Sigmoid colon (tissue), 7 donors: Measurements from ENCODE around the gene SH3TC1. TPM values are rescaled to one million over a fixed set of nuclear protein-coding genes. Genes with fewer than 3 reads are reported as not detected.

ENCODE experiments used
- DNase-seq: peaks from one replicate; pipeline ENCODE4 v3.0.0-alpha.2; 2019
- H3K27ac ChIP-seq, 4 donors: fragments of 200-600 bp; sonication (generic); one replicate each; pipeline ENCODE4 v1.5.1; 2016 to 2019; ENCODE audit warnings: mild to moderate bottlenecking in 1 of 4
- H3K27me3 ChIP-seq, 3 donors: fragments of 200-600 bp; sonication (generic); one replicate each; pipeline ENCODE4 v1.5.1; 2019; ENCODE audit warnings: mild to moderate bottlenecking in 1 of 3
- H3K36me3 ChIP-seq, 4 donors: fragments of 200-600 bp; sonication (generic); one replicate each; pipeline ENCODE4 v1.5.1; 2016 to 2019
- H3K4me1 ChIP-seq, 4 donors: fragments of 200-600 bp; sonication (generic); one replicate each; pipeline ENCODE4 v1.5.1; 2017 to 2019
- H3K4me3 ChIP-seq, 4 donors: fragments of 200-600 bp; sonication (generic); one replicate each; pipeline ENCODE4 v1.5.1; 2017 to 2019; ENCODE audit warnings: mild to moderate bottlenecking in 2 of 4, moderate library complexity in 1 of 4
- H3K9me3 ChIP-seq, 4 donors: fragments of 200-600 bp in 3 of 4; sonication (generic) in 3 of 4; one replicate each; pipeline versions ENCODE4 v1.5.1 to v1.6.1; 2013 to 2019
- EP300 ChIP-seq, 4 donors: sonication (generic); formaldehyde crosslinking; IDR thresholded peaks; one replicate each; pipeline ENCODE4 v1.6.1; 2017; ENCODE audit warnings: antibody characterized with exemption in 4 of 4
- POLR2A ChIP-seq, 2 donors: fragments of 450-650 bp; IDR thresholded peaks; one replicate each; pipeline ENCODE4 v1.6.1; 2016; ENCODE audit warnings: antibody characterized with exemption in 2 of 2, mild to moderate bottlenecking in 2 of 2, moderate library complexity in 2 of 2
- POLR2AphosphoS5 ChIP-seq, 4 donors: sonication (generic); formaldehyde crosslinking; IDR thresholded peaks; one replicate each; pipeline ENCODE4 v1.6.1; 2017; ENCODE audit warnings: antibody characterized with exemption in 4 of 4
- WGBS, 2 donors: extraction: QIAGEN DNeasy Blood & Tissue Kit; methylation state at CpG; one replicate each; pipeline ENCODE4 v1.1.7; 2013; 5-methylcytosine and 5-hydroxymethylcytosine counted together
- intact Hi-C: fragments of 100-400 bp; cut with DNase I; formaldehyde crosslinking; loops from one replicate; pipeline ENCODE4 v1.15.1; 2023
- polyA plus RNA-seq, 3 donors: library from polyadenylated mRNA; stranded (reverse); fragments of 200-250 nt; gene quantifications; one replicate each; pipeline ENCODE4 v1.2.3, GENCODE V29; 2013
- total RNA-seq, 4 donors: library from RNA; depleted of rRNA; stranded (reverse); fragments of >200 nt; gene quantifications; one replicate each; pipeline ENCODE4 v1.1.0, GENCODE V29; 2016
- TF ChIP-seq, protein P1 (sequence below), 4 experiments: fragments of 450-650 bp in 3 of 4; fragments of 200-600 bp in 1 of 4; IDR thresholded peaks; one replicate each; pipeline ENCODE4 v1.5.1; 2016 to 2019; ENCODE audit warnings: antibody characterized with exemption in 4 of 4, mild to moderate bottlenecking in 3 of 4, moderate library complexity in 2 of 4
- donor health status: healthy with polysubstance abuse.
- donor health status: Bipolar disorder and iron deficiency.
- donor health status: healthy.

SH3TC1 gene
- total and polyA plus RNA-seq, 7 donors, result 3.0 to 24.4 (median 7.8) TPM

DNA sequence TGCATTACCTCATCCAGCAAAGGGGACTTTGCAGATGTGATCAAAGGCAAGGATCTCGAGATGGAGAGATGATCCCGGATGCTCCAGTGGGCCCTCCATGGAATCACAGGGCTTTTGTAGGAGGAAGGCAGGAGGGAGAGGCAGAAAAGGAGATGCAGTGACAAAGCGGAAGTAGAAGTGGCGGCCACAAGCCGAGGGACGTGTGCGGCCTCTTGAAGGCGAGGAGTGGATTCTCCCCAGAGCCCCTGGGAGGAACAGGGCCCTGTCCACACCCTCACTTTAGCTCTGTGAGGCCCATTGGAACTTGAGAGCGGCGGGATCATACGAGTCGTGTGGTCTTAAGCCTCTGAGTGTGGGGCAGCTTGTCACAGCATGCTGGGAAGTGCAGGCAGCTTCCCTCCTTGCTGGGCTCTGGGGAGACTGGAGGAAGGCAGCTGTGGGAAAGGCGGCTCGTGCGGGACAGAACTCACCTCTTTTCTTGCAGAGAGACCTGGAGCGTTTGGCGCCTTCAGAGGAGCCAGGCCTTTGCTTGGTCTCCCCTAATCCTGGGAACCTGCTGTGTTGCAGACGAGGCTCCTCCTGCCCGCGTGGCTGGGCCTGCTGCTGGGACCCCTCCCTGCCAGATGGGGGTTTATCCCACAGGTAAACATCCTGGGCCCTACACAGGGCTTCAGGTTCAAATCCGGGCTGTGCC, 10.2 kb downstream of the SH3TC1 start:
- TF ChIP-seq POLR2A (IDR thresholded peaks at IDR 0.05), result no peak
- no peak for TF ChIP-seq EP300 (IDR thresholded peaks at IDR 0.05)
- TF ChIP-seq, protein P1, sequence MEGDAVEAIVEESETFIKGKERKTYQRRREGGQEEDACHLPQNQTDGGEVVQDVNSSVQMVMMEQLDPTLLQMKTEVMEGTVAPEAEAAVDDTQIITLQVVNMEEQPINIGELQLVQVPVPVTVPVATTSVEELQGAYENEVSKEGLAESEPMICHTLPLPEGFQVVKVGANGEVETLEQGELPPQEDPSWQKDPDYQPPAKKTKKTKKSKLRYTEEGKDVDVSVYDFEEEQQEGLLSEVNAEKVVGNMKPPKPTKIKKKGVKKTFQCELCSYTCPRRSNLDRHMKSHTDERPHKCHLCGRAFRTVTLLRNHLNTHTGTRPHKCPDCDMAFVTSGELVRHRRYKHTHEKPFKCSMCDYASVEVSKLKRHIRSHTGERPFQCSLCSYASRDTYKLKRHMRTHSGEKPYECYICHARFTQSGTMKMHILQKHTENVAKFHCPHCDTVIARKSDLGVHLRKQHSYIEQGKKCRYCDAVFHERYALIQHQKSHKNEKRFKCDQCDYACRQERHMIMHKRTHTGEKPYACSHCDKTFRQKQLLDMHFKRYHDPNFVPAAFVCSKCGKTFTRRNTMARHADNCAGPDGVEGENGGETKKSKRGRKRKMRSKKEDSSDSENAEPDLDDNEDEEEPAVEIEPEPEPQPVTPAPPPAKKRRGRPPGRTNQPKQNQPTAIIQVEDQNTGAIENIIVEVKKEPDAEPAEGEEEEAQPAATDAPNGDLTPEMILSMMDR (IDR thresholded peaks at IDR 0.05), result no peak
- TF ChIP-seq POLR2AphosphoS5 (IDR thresholded peaks at IDR 0.05), result no peak
- DNase-seq, result no peak
- intact Hi-C loops, result no loop called here
- Histone ChIP-seq H3K27me3 (peaks cover 0 to 10% (median 0%) of the 10 kb centered on the region in 3 donors), H3K4me3 (no peak overlapping the region), H3K4me1 (no peaks in the 10 kb centered on the region), H3K27ac (no peak overlapping the region), H3K9me3 (no peaks in the 10 kb centered on the region), H3K36me3 (no peaks in the 10 kb centered on the region)
- WGBS, 2 donors, result 91 to 95% methylated on average over 21 of the region's 21 CpGs

DNA sequence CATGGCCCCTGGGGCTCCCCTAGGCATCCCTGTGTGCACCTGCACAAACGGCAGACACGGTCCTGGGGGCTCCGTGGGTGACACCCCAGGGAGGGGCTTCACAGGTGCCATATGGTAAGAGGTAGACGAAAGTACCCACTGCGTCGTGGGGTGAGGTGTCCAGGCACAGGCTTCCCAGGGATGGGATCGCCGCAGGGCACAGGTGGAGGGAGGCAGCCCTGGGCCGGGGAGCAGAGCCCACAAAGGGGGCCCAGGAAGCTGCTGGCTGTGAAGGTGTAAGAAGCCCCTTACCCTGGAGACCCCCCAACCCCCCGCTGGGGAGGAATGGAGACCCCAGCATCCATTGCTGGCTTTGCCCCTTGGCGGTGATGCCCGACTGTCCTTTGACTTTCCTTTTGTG, 10.9 kb downstream of the SH3TC1 start:
- intact Hi-C loops, result no loop called here
- no peak for DNase-seq
- peaks cover 0 to 10% (median 0%) of the 10 kb centered on the region in 3 donors for H3K27me3 ChIP-seq
- H3K9me3 ChIP-seq, result no peaks in the 10 kb centered on the region
- peaks cover 0 to 4% (median 0%) of the 10 kb centered on the region in 4 donors for H3K4me1 ChIP-seq
- WGBS, 2 donors, result 85 to 86% methylated on average over 12 of the region's 12 CpGs
- no peak overlapping the region for H3K27ac ChIP-seq
- no peaks in the 10 kb centered on the region for H3K36me3 ChIP-seq
- TF ChIP-seq EP300 (IDR thresholded peaks at IDR 0.05) (no peak), POLR2A (IDR thresholded peaks at IDR 0.05) (no peak), POLR2AphosphoS5 (IDR thresholded peaks at IDR 0.05) (no peak)
- TF ChIP-seq, protein P1 (IDR thresholded peaks at IDR 0.05), result no peak
- no peak overlapping the region for H3K4me3 ChIP-seq

DNA sequence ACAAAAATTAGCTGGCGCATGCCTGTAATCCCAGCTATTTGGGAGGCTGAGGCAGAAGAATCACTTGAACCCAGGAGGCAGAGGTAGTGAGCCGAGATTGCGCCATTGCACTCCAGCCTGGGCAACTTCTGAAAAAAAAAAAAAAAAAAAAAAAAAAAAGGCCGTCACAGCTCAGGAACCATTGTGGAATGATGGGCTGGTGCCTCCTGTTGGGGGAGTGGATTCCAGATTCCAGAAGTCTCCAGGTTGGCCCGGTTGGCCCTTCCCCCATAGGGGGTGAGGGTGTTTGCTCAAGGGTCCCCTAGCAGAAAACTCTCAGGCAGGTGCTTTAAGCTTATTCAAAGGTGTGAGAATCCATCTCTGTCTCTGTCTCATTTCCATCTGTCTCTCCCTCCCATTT, 11.5 kb downstream of the SH3TC1 start:
- no peaks in the 10 kb centered on the region for H3K9me3 ChIP-seq
- no peaks in the 10 kb centered on the region for H3K36me3 ChIP-seq
- intact Hi-C loops, result no loop called here
- H3K4me1 ChIP-seq, result peaks cover 0 to 6% (median 2%) of the 10 kb centered on the region in 4 donors
- no peak for TF ChIP-seq POLR2AphosphoS5 (IDR thresholded peaks at IDR 0.05)
- TF ChIP-seq, protein P1 (IDR thresholded peaks at IDR 0.05), result no peak
- TF ChIP-seq EP300 (IDR thresholded peaks at IDR 0.05), result no peak
- TF ChIP-seq POLR2A (IDR thresholded peaks at IDR 0.05), result no peak
- DNase-seq, result no peak
- H3K27ac ChIP-seq, result no peak overlapping the region
- WGBS, 2 donors, result 87 to 90% methylated on average over 5 of the region's 5 CpGs
- peaks cover 0 to 10% (median 0%) of the 10 kb centered on the region in 3 donors for H3K27me3 ChIP-seq
- no peak overlapping the region for H3K4me3 ChIP-seq

DNA sequence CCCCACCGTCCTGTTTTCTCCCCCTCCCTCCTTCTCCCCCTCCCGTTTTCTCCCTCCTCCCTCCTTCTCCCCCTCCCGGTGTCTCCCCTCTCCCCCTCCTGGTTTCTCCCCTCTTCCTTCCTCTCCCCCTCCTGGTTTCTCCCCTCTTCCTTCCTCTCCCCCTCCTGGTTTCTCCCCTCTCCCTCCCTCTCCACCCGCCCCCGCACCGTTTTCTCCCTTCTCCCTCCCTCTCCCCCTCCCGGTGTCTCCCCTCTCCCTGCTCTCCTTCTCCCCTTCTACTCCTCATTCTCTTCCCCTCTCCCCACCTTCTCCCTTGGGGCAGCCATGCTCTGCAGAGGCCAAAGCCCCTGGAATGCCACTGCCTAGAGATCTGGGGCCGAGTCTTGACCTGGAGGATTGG, 12.2 kb downstream of the SH3TC1 start:
- Histone ChIP-seq H3K9me3 (no peaks in the 10 kb centered on the region), H3K4me1 (peaks cover 0 to 6% (median 2%) of the 10 kb centered on the region in 4 donors), H3K36me3 (no peaks in the 10 kb centered on the region), H3K27me3 (peaks cover 0 to 10% (median 0%) of the 10 kb centered on the region in 3 donors), H3K4me3 (no peak overlapping the region), H3K27ac (no peak overlapping the region)
- TF ChIP-seq, protein P1 (IDR thresholded peaks at IDR 0.05), result no peak
- TF ChIP-seq POLR2A (IDR thresholded peaks at IDR 0.05), result no peak
- no peak for TF ChIP-seq POLR2AphosphoS5 (IDR thresholded peaks at IDR 0.05)
- no peak for TF ChIP-seq EP300 (IDR thresholded peaks at IDR 0.05)
- 38 to 60% methylated on average over 8 of the region's 8 CpGs for WGBS, 2 donors
- no peak for DNase-seq
- intact Hi-C loops, result no loop called here
